ENCODE measurements around the gene BCL11B.

Gene BCL11B

DNA sequence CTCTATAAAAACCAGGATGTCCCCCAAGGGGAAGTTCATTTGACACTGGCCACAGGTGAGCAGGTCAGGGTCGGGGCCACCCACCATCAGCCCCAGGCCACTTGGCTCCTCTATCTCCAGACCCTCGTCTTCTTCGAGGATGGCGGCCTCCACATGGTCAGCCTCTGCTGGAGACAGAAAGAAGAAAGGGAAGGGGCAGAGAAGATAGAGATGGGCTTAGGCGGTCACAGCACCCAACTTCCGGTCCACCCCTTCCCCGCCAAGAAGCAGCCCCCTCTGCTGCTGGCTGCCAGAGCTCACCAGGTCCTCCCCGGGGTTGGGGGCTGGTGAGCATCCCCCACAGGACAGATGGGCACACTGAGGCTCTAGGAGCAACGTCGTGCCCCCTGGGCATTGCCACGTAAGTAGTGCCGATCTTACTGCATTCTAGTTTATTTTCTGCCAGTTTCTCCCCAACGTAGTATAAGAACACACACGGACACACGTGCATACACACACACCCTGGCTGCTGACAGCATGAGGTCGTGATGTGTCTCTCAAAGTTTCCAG, 14.2 kb downstream of the BCL11B start:
- intact Hi-C loops (cut with micrococcal nuclease) = no loop called here
- no peak overlapping the region for H3K27ac Mint-ChIP-seq
- no peaks in the 10 kb centered on the region for H3K36me3 Mint-ChIP-seq (ENCODE audit: low read depth)
- no peaks in the 10 kb centered on the region for H3K9me3 Mint-ChIP-seq
- no peak overlapping the region for H3K4me3 Mint-ChIP-seq
- H3K4me1 Mint-ChIP-seq (ENCODE audit: low read depth) = no peaks in the 10 kb centered on the region
- H3K27me3 Mint-ChIP-seq = peaks cover 54% of the 10 kb centered on the region

DNA sequence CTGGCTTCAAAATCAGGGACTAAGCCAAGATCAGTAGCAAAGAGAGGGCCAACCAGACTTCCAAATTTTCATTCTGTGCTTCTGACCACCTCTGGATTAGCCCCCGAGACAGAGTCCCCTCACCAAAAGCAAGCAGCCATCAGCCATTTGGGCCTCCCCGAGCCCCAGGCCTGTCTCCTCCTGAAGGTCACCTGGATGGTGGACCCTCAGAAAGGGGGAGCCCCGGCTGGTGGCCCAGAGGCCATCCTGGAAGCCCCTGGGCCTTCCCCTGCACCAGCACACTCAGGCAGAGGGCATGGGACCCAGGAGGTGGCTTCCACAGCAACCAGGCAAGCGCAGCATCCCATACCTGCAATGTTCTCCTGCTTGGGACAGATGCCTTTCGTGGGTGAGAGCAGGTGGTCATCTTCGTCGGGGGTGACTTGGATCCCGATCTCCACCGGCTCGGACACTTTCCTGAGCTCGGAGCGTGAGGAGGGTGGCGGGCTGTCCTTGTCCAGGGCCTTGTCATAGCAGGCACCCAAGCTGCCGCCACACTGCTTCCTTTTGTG, 14.8 kb downstream of the BCL11B start:
- no peak overlapping the region for H3K27ac Mint-ChIP-seq
- H3K36me3 Mint-ChIP-seq (ENCODE audit: low read depth) = no peaks in the 10 kb centered on the region
- intact Hi-C loops (cut with micrococcal nuclease) = no loop called here
- no peaks in the 10 kb centered on the region for H3K9me3 Mint-ChIP-seq
- no peak overlapping the region for H3K4me3 Mint-ChIP-seq
- H3K27me3 Mint-ChIP-seq = peaks cover 49% of the 10 kb centered on the region
- H3K4me1 Mint-ChIP-seq (ENCODE audit: low read depth) = no peaks in the 10 kb centered on the region

DNA sequence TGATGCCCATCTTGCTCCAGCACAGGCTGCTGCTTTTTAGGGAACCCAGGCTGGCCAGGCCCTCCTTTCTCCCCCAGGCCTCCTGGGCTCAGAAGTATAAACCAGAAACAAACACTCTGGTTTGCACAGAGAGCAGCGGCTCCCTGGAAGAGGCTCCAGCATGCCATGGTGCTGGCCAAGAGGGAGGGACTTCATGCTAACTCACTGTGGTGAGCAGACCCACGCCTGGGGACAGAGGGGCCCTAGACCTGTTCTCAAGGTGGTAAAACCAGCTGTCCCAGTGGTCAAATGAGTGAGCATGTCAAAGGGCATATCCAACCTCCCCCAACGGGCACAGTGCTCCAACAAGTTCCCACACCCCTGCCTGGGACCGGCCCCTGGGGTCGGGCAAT, 15.5 kb downstream of the BCL11B start:
- intact Hi-C loops (cut with micrococcal nuclease) = no loop called here
- peaks cover 46% of the 10 kb centered on the region for H3K27me3 Mint-ChIP-seq
- no peak overlapping the region for H3K27ac Mint-ChIP-seq
- no peak overlapping the region for H3K4me3 Mint-ChIP-seq
- H3K36me3 Mint-ChIP-seq (ENCODE audit: low read depth) = no peaks in the 10 kb centered on the region
- no peaks in the 10 kb centered on the region for H3K4me1 Mint-ChIP-seq (ENCODE audit: low read depth)
- H3K9me3 Mint-ChIP-seq = no peaks in the 10 kb centered on the region

DNA sequence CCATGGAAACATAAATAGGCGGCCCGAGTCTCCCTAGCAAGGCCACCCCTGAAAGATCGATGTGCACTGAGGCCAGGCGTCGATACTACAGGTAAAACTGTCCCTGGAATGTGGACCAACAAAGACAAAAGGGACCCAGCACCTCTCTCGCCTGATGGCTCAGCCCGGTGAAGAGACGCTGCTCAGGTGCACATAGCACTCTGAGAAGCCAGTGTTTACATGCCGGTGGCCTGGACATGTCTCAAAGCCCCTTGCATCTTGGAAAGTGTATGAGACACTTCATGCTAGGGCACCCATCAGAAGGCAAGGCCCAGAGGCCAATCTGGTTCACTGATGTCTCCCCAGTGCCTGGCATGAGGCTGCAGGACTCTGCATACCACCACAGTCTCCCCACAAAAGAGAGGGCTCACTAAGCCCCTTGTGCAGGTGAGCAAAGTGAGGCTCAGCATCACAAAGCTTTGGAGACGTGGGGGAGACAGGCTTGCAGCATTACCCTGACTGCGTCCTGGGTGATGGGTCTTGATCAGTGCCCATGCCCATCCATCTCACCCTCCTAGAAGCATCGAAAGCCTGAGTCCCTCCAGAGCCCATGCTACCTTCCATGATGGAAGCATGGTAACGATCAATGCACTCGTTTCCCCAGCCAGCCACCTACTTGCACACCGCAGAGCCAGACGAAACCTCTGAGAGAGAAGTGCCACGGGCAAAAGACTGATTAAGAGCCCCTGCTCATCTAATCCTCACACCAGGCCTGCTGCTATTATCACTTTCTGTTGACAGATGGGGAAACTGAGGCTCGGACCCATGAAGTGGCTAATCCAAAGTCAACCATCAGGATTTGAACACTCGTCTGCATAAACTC, 16.1 kb downstream of the BCL11B start:
- H3K4me3 Mint-ChIP-seq = no peak overlapping the region
- H3K4me1 Mint-ChIP-seq (ENCODE audit: low read depth) = no peaks in the 10 kb centered on the region
- no peak overlapping the region for H3K27ac Mint-ChIP-seq
- H3K36me3 Mint-ChIP-seq (ENCODE audit: low read depth) = no peaks in the 10 kb centered on the region
- H3K27me3 Mint-ChIP-seq = peaks cover 43% of the 10 kb centered on the region
- no peaks in the 10 kb centered on the region for H3K9me3 Mint-ChIP-seq
- intact Hi-C loops (cut with micrococcal nuclease) = no loop called here

GRCh38 chr14:99254328-99255009, 17.5 kb downstream of the BCL11B start:
- H3K36me3 Mint-ChIP-seq (ENCODE audit: low read depth) = no peaks in the 10 kb centered on the region
- H3K4me1 Mint-ChIP-seq (ENCODE audit: low read depth) = no peaks in the 10 kb centered on the region
- intact Hi-C loops (cut with micrococcal nuclease) = no loop called here
- no peak overlapping the region for H3K4me3 Mint-ChIP-seq
- peaks cover 37% of the 10 kb centered on the region for H3K27me3 Mint-ChIP-seq
- H3K9me3 Mint-ChIP-seq = no peaks in the 10 kb centered on the region
- no peak overlapping the region for H3K27ac Mint-ChIP-seq

DNA sequence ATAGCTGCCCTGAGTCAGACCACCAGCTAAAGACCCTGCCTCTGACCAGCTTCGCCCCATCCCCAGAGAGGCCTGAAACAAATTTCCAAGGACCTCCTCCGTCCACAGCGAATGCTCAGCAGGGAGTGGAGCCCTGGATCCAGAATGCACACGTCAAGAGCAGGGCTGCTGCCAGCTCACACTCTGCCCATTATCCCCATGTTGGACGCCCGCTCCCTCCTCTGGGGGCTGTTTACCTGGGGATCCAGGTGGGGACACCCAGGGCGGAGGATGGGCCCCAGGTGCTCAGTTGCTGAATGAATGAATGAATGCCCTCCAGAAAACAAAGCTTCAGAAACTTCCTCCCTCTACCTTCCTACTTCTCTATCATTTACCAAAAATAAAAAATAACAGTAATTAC, 18.1 kb downstream of the BCL11B start:
- Mint-ChIP-seq H3K27me3 (peaks cover 36% of the 10 kb centered on the region), H3K9me3 (no peaks in the 10 kb centered on the region), H3K36me3 (ENCODE audit: low read depth) (no peaks in the 10 kb centered on the region), H3K27ac (no peak overlapping the region), H3K4me1 (ENCODE audit: low read depth) (no peaks in the 10 kb centered on the region), H3K4me3 (no peak overlapping the region)
- intact Hi-C loops (cut with micrococcal nuclease) = no loop called here

GRCh38 chr14:99252940-99253868, 18.8 kb downstream of the BCL11B start:
- Mint-ChIP-seq H3K4me3 (no peak overlapping the region), H3K27ac (no peak overlapping the region), H3K9me3 (no peaks in the 10 kb centered on the region), H3K4me1 (ENCODE audit: low read depth) (no peaks in the 10 kb centered on the region), H3K27me3 (peaks cover 37% of the 10 kb centered on the region), H3K36me3 (ENCODE audit: low read depth) (no peaks in the 10 kb centered on the region)
- intact Hi-C loops (cut with micrococcal nuclease) = no loop called here

DNA sequence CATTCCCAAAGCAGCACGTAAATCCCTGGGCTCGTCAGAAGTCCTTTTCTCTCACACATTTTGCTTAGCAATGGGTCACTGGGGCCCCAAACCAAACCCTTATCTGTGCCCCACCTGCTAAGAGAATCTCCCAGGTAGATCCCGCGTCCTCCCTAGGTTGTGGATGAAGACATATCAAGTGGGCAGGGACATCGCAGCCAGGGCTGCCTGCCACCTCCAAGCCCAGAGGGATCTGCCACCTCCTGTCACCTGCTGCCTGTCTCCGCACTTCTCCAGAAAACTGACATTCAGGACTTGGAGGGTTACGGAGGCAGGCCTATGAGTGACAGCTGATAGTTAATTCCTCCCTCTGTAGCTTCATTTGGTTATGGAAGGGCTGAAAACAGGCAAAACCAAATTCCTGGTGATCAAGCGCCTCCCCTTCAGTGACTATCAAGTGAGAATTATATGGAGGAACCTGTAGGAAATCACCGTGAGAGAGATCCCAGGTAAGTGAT, 19.5 kb downstream of the BCL11B start:
- Mint-ChIP-seq H3K4me1 (ENCODE audit: low read depth) (no peaks in the 10 kb centered on the region), H3K36me3 (ENCODE audit: low read depth) (no peaks in the 10 kb centered on the region), H3K27ac (no peak overlapping the region), H3K4me3 (no peak overlapping the region), H3K9me3 (no peaks in the 10 kb centered on the region), H3K27me3 (peaks cover 37% of the 10 kb centered on the region)
- intact Hi-C loops (cut with micrococcal nuclease) = no loop called here

GRCh38 chr14:99251721-99252120, 20.3 kb downstream of the BCL11B start:
- intact Hi-C loops (cut with micrococcal nuclease) = no loop called here
- no peaks in the 10 kb centered on the region for H3K9me3 Mint-ChIP-seq
- peaks cover 43% of the 10 kb centered on the region for H3K27me3 Mint-ChIP-seq
- H3K4me1 Mint-ChIP-seq (ENCODE audit: low read depth) = no peaks in the 10 kb centered on the region
- no peak overlapping the region for H3K27ac Mint-ChIP-seq
- no peaks in the 10 kb centered on the region for H3K36me3 Mint-ChIP-seq (ENCODE audit: low read depth)
- H3K4me3 Mint-ChIP-seq = no peak overlapping the region

DNA sequence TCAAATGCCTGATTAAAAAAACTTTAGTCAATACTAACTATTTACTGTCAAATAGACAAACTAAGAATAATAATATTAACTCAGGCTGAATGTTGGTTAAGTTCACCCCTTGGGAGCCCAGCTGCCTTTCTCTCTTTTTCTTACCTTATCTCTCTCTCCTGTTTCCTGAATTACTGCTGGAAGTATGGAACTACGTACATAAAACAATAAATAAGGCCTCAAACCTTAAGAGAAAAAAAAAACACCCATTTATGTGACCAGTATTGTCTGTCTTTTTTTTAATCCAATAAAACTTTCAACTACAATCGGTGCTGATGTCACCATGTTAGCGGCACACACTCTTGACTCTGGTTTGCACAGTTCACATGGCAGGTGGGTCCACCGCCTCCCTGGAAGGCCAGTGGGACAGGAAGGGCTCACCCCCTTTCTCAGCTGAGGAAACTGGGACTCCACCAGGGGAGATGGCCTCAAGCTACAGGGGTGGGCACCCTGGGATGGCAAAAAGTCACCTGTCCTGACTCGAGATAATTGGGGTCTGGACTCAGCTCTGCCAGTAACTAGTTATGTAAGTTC, 21.3 kb downstream of the BCL11B start:
- Mint-ChIP-seq H3K9me3 (no peaks in the 10 kb centered on the region), H3K4me1 (ENCODE audit: low read depth) (no peaks in the 10 kb centered on the region), H3K36me3 (ENCODE audit: low read depth) (no peaks in the 10 kb centered on the region), H3K27ac (no peak overlapping the region), H3K4me3 (no peak overlapping the region), H3K27me3 (peaks cover 52% of the 10 kb centered on the region)
- intact Hi-C loops (cut with micrococcal nuclease) = no loop called here

DNA sequence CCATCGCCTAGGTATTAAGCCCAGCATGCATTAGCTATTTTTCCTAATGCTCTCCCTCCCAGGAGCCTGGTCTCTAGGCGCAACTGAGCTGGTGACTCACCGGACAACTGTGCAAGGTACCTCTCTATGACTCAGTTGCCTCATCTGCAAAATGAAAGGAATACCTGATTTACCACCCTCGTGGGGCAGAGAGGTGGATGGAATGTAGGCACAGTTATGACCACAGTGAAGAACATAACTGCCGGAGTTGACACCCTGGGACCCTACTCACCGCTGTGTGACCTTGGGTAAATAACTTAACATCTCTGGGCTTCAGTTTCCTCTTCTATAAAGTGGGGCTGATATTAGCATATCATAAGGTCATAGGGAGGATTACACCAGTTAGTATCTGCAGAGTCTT, 22.6 kb downstream of the BCL11B start:
- H3K27ac Mint-ChIP-seq = no peak overlapping the region
- H3K27me3 Mint-ChIP-seq = peaks cover 63% of the 10 kb centered on the region
- H3K9me3 Mint-ChIP-seq = no peaks in the 10 kb centered on the region
- H3K4me1 Mint-ChIP-seq (ENCODE audit: low read depth) = no peaks in the 10 kb centered on the region
- no peaks in the 10 kb centered on the region for H3K36me3 Mint-ChIP-seq (ENCODE audit: low read depth)
- no peak overlapping the region for H3K4me3 Mint-ChIP-seq
- intact Hi-C loops (cut with micrococcal nuclease) = no loop called here

DNA sequence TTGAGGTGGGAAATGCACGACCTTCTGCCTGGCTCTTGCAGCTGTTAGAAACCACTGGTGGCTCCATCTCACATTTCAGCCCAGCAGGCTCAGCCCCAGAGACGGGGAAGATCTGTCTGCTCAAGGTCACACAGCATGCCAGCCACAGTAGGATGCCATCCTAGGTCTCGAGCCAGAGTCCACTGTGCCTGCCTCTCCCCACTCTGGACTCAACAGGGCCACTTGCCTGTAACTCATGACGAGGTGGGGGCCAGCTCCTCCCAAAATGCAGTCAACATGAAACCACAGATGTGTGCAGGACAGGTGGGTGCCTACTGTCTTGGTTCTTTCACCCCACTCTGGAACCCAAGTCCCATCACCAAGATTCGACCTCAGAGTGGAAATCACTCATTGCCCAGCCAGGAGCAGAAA, 23.2 kb downstream of the BCL11B start:
- Mint-ChIP-seq H3K27ac (no peak overlapping the region), H3K36me3 (ENCODE audit: low read depth) (no peaks in the 10 kb centered on the region), H3K27me3 (peaks cover 65% of the 10 kb centered on the region), H3K4me3 (no peak overlapping the region), H3K9me3 (no peaks in the 10 kb centered on the region), H3K4me1 (ENCODE audit: low read depth) (no peaks in the 10 kb centered on the region)
- intact Hi-C loops (cut with micrococcal nuclease) = no loop called here

- peaks cover 65% of the 10 kb centered on the region for H3K27me3 Mint-ChIP-seq
- no peaks in the 10 kb centered on the region for H3K9me3 Mint-ChIP-seq
- no peak overlapping the region for H3K4me3 Mint-ChIP-seq
- H3K27ac Mint-ChIP-seq = no peak overlapping the region
- no peaks in the 10 kb centered on the region for H3K4me1 Mint-ChIP-seq (ENCODE audit: low read depth)
- no peaks in the 10 kb centered on the region for H3K36me3 Mint-ChIP-seq (ENCODE audit: low read depth)
- intact Hi-C loops (cut with micrococcal nuclease) = no loop called here
Observed at GRCh38 chr14:99247772-99248171, 24.2 kb downstream of the BCL11B start.

Measured in dendritic cell treated with granulocyte-macrophage colony-stimulating factor and Interleukin-4, amounts not matched to agents 40 ng/mL and 50 ng/mL, for 4 days (primary cell).